Neuronal stem cell (in vitro differentiated cells): ENCODE results near the gene MAPK10.
"Not testable (repeated sequence)": the region's sequence is repeated elsewhere in the genome, so short reads cannot be mapped to it uniquely, and the experiment has no call there.

Source experiments
- DNase-seq: peaks from one replicate; pipeline ENCODE4 v3.0.0-alpha.2; 2013; ENCODE audit warnings: low spot score
- H2AFZ ChIP-seq: one replicate; pipeline ENCODE4 v1.6.1; 2013; ENCODE audit warnings: mild to moderate bottlenecking, low read length, inconsistent platforms
- H2AK5ac ChIP-seq: 2 replicates; pipeline ENCODE4 v1.6.1; 2013; ENCODE audit warnings: low read depth, mild to moderate bottlenecking, inconsistent platforms, low read length, moderate library complexity, mixed read lengths
- H2BK120ac ChIP-seq: 2 replicates; pipeline ENCODE4 v1.6.1; 2013; ENCODE audit warnings: low read depth, mild to moderate bottlenecking, inconsistent platforms, low read length, moderate library complexity, mixed read lengths
- H2BK12ac ChIP-seq: one replicate; pipeline ENCODE4 v1.6.1; 2013; ENCODE audit warnings: low read length, inconsistent platforms
- H2BK15ac ChIP-seq: 2 replicates; pipeline ENCODE4 v1.6.1; 2013; ENCODE audit warnings: mild to moderate bottlenecking, low read length, inconsistent platforms, mixed read lengths
- H2BK5ac ChIP-seq: one replicate; pipeline ENCODE4 v1.6.1; 2013; ENCODE audit warnings: inconsistent platforms, mild to moderate bottlenecking, low read length, moderate library complexity
- H3K14ac ChIP-seq: one replicate; pipeline ENCODE4 v1.6.1; 2013; ENCODE audit warnings: low read length, inconsistent platforms
- H3K18ac ChIP-seq: 2 replicates; pipeline ENCODE4 v1.6.1; 2013; ENCODE audit warnings: low read length, inconsistent platforms
- H3K23ac ChIP-seq: 2 replicates; pipeline ENCODE4 v1.6.1; 2013; ENCODE audit warnings: low read depth, mild to moderate bottlenecking, mixed read lengths, low read length, inconsistent platforms; ENCODE audit not compliant: poor library complexity
- H3K27ac ChIP-seq: replicated peaks from 3 replicates; pipeline ENCODE4 v1.5.1; 2013; ENCODE audit warnings: low read length, inconsistent platforms
- H3K27me3 ChIP-seq, 3 experiments: 2 replicates each; pipeline ENCODE4 v1.6.1; 2013; ENCODE audit warnings: low read length in 3 of 3, mild to moderate bottlenecking in 2 of 3, inconsistent platforms in 1 of 3, low read depth in 1 of 3, mixed read lengths in 1 of 3, moderate library complexity in 1 of 3; ENCODE audit not compliant: control insufficient read depth in 3 of 3, insufficient read depth in 3 of 3
- H3K36me3 ChIP-seq, 2 donors: replicated peaks in 1 of 2; 2 replicates each; pipeline ENCODE4 v1.6.1; 2013; ENCODE audit warnings: low read length in 2 of 2; ENCODE audit not compliant: control insufficient read depth in 2 of 2, insufficient read depth in 2 of 2
- H3K4ac ChIP-seq: 2 replicates; pipeline ENCODE4 v1.6.1; 2013; ENCODE audit warnings: inconsistent platforms, mild to moderate bottlenecking, low read length, moderate library complexity
- H3K4me1 ChIP-seq, 2 donors: 1 replicate in 1 of 2; 2 replicates in 1 of 2; pipeline ENCODE4 v1.6.1; 2013; ENCODE audit warnings: low read length in 2 of 2, low read depth in 1 of 2; ENCODE audit not compliant: control insufficient read depth in 2 of 2, insufficient read depth in 1 of 2
- H3K4me2 ChIP-seq: one replicate; pipeline ENCODE4 v1.6.1; 2013; ENCODE audit warnings: mild to moderate bottlenecking, low read length, inconsistent platforms; ENCODE audit not compliant: insufficient read depth, poor library complexity, severe bottlenecking
- H3K4me3 ChIP-seq, 2 donors: 2 replicates each; pipeline ENCODE4 v1.5.1; 2013; ENCODE audit warnings: low read length in 2 of 2, mild to moderate bottlenecking in 2 of 2, inconsistent platforms in 1 of 2, moderate library complexity in 1 of 2
- H3K79me1 ChIP-seq: one replicate; pipeline ENCODE4 v1.6.1; 2013; ENCODE audit warnings: low read depth, mild to moderate bottlenecking, inconsistent platforms, low read length, moderate library complexity
- H3K9ac ChIP-seq: one replicate; pipeline ENCODE4 v1.6.1; 2013; ENCODE audit warnings: mild to moderate bottlenecking, low read depth, low read length, inconsistent platforms; ENCODE audit not compliant: poor library complexity
- H3K9me3 ChIP-seq, 2 donors: replicated peaks in 1 of 2; 2 replicates each; pipeline versions ENCODE3 to v1.6.1; 2013; ENCODE audit warnings: low read length in 2 of 2, mild to moderate bottlenecking in 2 of 2, inconsistent platforms in 1 of 2, low read depth in 1 of 2, mixed read lengths in 1 of 2, moderate library complexity in 1 of 2; ENCODE audit not compliant: control insufficient read depth in 2 of 2, insufficient read depth in 1 of 2
- H4K8ac ChIP-seq: one replicate; pipeline ENCODE4 v1.6.1; 2013; ENCODE audit warnings: low read depth, mild to moderate bottlenecking, inconsistent platforms, low read length, moderate library complexity
- H4K91ac ChIP-seq: one replicate; pipeline ENCODE4 v1.6.1; 2013; ENCODE audit warnings: low read length, low read depth, mild to moderate bottlenecking, inconsistent platforms; ENCODE audit not compliant: poor library complexity
- WGBS, 2 donors: extraction: QIAGEN DNeasy Blood & Tissue Kit; methylation state at CpG; one replicate each; pipeline ENCODE4 v1.1.7; 2013; ENCODE audit warnings: missing lambda C conversion rate in 2 of 2, mixed read lengths in 1 of 2; ENCODE audit not compliant: insufficient read length in 2 of 2, insufficient replicate concordance in 1 of 2; ENCODE audit errors: extremely low coverage in 2 of 2; 5-methylcytosine and 5-hydroxymethylcytosine counted together

The MAPK10 gene

GRCh38 chr4:86181585-86181984 lies 178.3 kb downstream of the MAPK10 start:
- Histone ChIP-seq H4K8ac (no peak overlapping the region), H3K14ac (no peak overlapping the region), H3K27me3 (no peaks in the 10 kb centered on the region), H2AK5ac (no peak overlapping the region), H4K91ac (no peak overlapping the region), H3K27ac (no peak overlapping the region), H2AFZ (no peak overlapping the region), H2BK5ac (no peak overlapping the region), H2BK12ac (no peak overlapping the region), H3K23ac (no peak overlapping the region), H3K4me3 (no peak overlapping the region), H3K9me3 (peaks cover 0 to 40% of the 10 kb centered on the region in 2 donors), H2BK15ac (no peak overlapping the region), H3K4me2 (no peak overlapping the region), H3K9ac (no peak overlapping the region), H3K4ac (no peak overlapping the region), H2BK120ac (no peak overlapping the region), H3K36me3 (peaks cover 6 to 45% of the 10 kb centered on the region in 2 donors), H3K18ac (no peak overlapping the region), H3K4me1 (peaks cover 0 to 2% of the 10 kb centered on the region in 2 donors), H3K79me1 (peaks cover 3% of the 10 kb centered on the region)
- no CpG with 5 or more reads among the region's 1 CpG for WGBS, 2 donors
- DNase-seq: no peak

DNA sequence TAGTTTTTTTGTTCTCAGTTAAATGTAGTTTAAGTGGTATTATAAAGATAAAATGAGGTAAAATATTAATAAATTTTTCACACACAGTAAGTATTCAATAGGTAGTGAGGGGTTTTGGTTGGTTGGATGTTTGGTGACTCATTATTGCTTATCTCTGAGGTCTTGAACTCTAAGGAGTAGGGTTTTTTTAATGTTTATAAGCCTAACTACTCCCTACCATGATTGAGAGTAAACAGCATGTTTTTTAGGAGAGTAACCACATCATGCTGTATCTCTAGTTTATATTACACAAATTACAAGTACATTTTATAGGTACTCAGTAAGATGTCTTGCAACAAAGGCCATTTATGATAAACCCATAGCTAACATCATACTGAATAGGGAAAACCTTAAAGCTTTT lies 181.6 kb downstream of the MAPK10 start:
- no peak overlapping the region for H2AK5ac ChIP-seq
- H3K79me1 ChIP-seq: no peaks in the 10 kb centered on the region
- no peak overlapping the region for H4K91ac ChIP-seq
- no peak overlapping the region for H3K4me3 ChIP-seq
- no peak overlapping the region for H2BK15ac ChIP-seq
- H2AFZ ChIP-seq: no peak overlapping the region
- no peak overlapping the region for H4K8ac ChIP-seq
- H2BK120ac ChIP-seq: no peak overlapping the region
- no peak overlapping the region for H2BK12ac ChIP-seq
- peaks cover 5 to 45% of the 10 kb centered on the region in 2 donors for H3K36me3 ChIP-seq
- peaks cover 0 to 2% of the 10 kb centered on the region in 2 donors for H3K4me1 ChIP-seq
- DNase-seq: no peak
- no peak overlapping the region for H3K4ac ChIP-seq
- H3K9ac ChIP-seq: no peak overlapping the region
- no peak overlapping the region for H3K27ac ChIP-seq
- H3K18ac ChIP-seq: no peak overlapping the region
- H3K14ac ChIP-seq: no peak overlapping the region
- H2BK5ac ChIP-seq: no peak overlapping the region
- no peak overlapping the region for H3K4me2 ChIP-seq
- H3K27me3 ChIP-seq: no peaks in the 10 kb centered on the region
- H3K23ac ChIP-seq: no peak overlapping the region
- peaks cover 3 to 47% of the 10 kb centered on the region in 2 donors for H3K9me3 ChIP-seq

GRCh38 chr4:86174506-86174905 lies 185.3 kb downstream of the MAPK10 start:
- DNase-seq: no peak
- no peak overlapping the region for H2AFZ ChIP-seq
- no CpG with 5 or more reads among the region's 1 CpG for WGBS, 2 donors

DNA sequence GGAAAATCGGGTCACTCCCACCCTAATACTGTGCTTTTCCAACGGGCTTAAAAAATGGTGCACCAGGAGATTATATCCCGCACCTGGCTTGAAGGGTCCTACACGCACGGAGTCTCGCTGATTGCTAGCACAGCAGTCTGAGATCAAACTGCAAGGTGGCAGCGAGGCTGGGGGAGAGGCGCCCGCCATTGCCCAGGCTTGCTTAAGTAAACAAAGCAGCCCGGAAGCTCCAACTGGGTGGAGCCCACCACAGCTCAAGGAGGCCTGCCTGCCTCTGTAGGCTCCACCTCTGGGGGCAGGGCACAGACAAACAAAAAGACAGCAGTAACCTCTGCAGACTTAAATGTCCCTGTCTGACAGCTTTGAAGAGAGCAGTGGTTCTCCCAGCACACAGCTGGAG lies 191.5 kb downstream of the MAPK10 start:
- not testable (repeated sequence) for H3K4me3 ChIP-seq, DNase-seq, H3K4ac ChIP-seq, H3K9me3 ChIP-seq, H3K79me1 ChIP-seq, H4K8ac ChIP-seq, H3K23ac ChIP-seq, H3K9ac ChIP-seq, H3K14ac ChIP-seq, H3K18ac ChIP-seq, H2BK5ac ChIP-seq, H2BK15ac ChIP-seq, H3K36me3 ChIP-seq, H2BK120ac ChIP-seq, H4K91ac ChIP-seq, H3K4me1 ChIP-seq, H3K27ac ChIP-seq, H2BK12ac ChIP-seq, H2AK5ac ChIP-seq, H2AFZ ChIP-seq, H3K4me2 ChIP-seq, H3K27me3 ChIP-seq
- no CpG with 5 or more reads among the region's 10 CpGs for whole genome bisulfite sequencing, 2 donors

More at GRCh38 chr4:86174506-86174905, 185.3 kb downstream of the MAPK10 start:
- Histone ChIP-seq H3K4ac (no peak overlapping the region), H3K4me2 (no peak overlapping the region), H4K8ac (no peak overlapping the region), H2AK5ac (no peak overlapping the region), H3K4me1 (no peaks in the 10 kb centered on the region), H2BK15ac (no peak overlapping the region), H3K23ac (no peak overlapping the region), H3K9me3 (peaks cover 3 to 34% of the 10 kb centered on the region in 2 donors), H4K91ac (no peak overlapping the region), H2BK12ac (no peak overlapping the region), H3K27me3 (no peaks in the 10 kb centered on the region), H2BK120ac (no peak overlapping the region), H3K36me3 (peaks cover 3 to 21% of the 10 kb centered on the region in 2 donors), H2BK5ac (no peak overlapping the region), H3K9ac (no peak overlapping the region), H3K27ac (no peak overlapping the region), H3K18ac (no peak overlapping the region), H3K14ac (no peak overlapping the region), H3K4me3 (no peak overlapping the region), H3K79me1 (no peaks in the 10 kb centered on the region)
